ENCODE data around the gene TLE1. TPM values are rescaled to one million over a fixed set of nuclear protein-coding genes. Genes with fewer than 3 reads are reported as not detected.
A peak's percentile ranks its signal among the peaks of the same experiment; 100 is the strongest.

Gene TLE1
- total RNA-seq, 1 donor from 2014 or later, result 42.5 TPM

DNA sequence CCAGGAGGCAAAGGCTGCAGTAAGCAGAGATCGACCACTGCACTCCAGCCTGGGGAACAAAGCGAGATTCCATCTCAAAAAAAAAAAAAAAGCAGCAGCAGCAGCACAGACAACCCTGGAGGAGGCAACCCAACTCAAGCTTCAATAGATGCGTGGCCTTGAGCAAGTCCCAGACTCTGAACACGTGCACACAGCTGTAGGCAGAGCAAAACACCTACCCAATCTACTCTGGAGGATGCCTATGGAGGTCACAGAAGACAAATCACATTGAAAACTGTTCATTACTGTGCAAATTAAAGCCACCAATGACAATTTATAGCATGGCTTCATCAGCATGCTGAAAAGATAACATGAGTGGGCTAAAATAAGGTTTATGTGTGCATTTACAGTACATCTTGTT is 7.2 kb downstream of the TLE1 start:
- Mint-ChIP-seq H3K9me3 (no peaks in the 10 kb centered on the region), H3K36me3 (ENCODE audit: low read depth) (peaks cover 20% of the 10 kb centered on the region), H3K27me3 (ENCODE audit: low read depth) (peaks cover 5% of the 10 kb centered on the region), H3K4me3 (peak overlapping the region; percentile 37), H3K4me1 (peaks cover 22% of the 10 kb centered on the region), H3K27ac (ENCODE audit: unreplicated experiment) (no peak overlapping the region)
- TF ChIP-seq, protein P1, sequence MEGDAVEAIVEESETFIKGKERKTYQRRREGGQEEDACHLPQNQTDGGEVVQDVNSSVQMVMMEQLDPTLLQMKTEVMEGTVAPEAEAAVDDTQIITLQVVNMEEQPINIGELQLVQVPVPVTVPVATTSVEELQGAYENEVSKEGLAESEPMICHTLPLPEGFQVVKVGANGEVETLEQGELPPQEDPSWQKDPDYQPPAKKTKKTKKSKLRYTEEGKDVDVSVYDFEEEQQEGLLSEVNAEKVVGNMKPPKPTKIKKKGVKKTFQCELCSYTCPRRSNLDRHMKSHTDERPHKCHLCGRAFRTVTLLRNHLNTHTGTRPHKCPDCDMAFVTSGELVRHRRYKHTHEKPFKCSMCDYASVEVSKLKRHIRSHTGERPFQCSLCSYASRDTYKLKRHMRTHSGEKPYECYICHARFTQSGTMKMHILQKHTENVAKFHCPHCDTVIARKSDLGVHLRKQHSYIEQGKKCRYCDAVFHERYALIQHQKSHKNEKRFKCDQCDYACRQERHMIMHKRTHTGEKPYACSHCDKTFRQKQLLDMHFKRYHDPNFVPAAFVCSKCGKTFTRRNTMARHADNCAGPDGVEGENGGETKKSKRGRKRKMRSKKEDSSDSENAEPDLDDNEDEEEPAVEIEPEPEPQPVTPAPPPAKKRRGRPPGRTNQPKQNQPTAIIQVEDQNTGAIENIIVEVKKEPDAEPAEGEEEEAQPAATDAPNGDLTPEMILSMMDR (conservative IDR thresholded peaks at IDR 0.05), result no peak
- no peak for DNase-seq (ENCODE audit: low read depth, low spot score)

DNA sequence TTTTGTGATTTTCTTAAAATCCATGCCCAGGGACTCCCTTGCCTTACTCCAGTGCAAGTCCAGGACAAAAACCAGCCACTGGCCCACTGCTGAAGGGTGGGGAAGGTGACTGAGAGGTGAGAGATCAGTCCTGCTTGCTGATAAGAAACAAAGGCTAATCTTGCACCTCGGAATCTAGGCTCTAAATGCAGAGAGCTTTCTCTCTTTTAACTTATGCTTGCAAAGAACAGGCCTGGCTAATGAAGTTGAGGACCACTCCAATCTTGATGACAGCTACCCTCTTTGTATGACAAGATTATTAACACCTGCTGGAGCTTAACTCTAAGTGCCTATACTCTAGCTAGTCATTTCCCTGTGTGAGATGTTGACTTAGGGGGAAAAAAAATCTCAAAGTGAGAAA is 8.8 kb downstream of the TLE1 start:
- peaks cover 30% of the 10 kb centered on the region for H3K4me1 Mint-ChIP-seq
- H3K36me3 Mint-ChIP-seq (ENCODE audit: low read depth), result peaks cover 29% of the 10 kb centered on the region
- H3K9me3 Mint-ChIP-seq, result no peaks in the 10 kb centered on the region
- peak overlapping the region; percentile 22 for H3K4me3 Mint-ChIP-seq
- peaks cover 5% of the 10 kb centered on the region for H3K27me3 Mint-ChIP-seq (ENCODE audit: low read depth)
- no peak overlapping the region for H3K27ac Mint-ChIP-seq (ENCODE audit: unreplicated experiment)
- DNase-seq (ENCODE audit: low read depth, low spot score), result no peak
- TF ChIP-seq, protein P1 (conservative IDR thresholded peaks at IDR 0.05), result no peak

DNA sequence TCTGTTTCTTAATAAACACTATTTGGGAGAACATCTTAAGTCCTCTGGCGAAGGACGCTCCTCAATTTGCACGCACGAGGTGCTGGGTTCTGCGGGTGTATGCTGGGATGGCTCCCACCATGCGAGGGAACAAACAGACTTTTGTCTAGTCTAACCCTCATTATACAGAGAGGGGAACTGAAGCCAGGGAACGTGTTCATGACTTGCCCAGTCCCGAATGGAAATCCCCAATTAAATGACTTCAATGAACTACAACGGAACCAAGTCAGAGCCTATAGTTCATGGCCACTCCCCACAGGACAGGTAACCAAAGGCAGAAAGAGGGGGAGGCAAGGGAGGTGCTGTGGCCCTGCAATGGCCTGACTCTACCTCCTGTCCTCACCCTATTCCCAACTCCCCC is 9.3 kb downstream of the TLE1 start:
- TF ChIP-seq, protein P1 (conservative IDR thresholded peaks at IDR 0.05), result no peak
- Mint-ChIP-seq H3K27ac (ENCODE audit: unreplicated experiment) (no peak overlapping the region), H3K36me3 (ENCODE audit: low read depth) (peaks cover 32% of the 10 kb centered on the region), H3K9me3 (no peaks in the 10 kb centered on the region), H3K27me3 (ENCODE audit: low read depth) (peaks cover 5% of the 10 kb centered on the region), H3K4me1 (peaks cover 35% of the 10 kb centered on the region), H3K4me3 (peak overlapping the region; percentile 22)
- no peak for DNase-seq (ENCODE audit: low read depth, low spot score)

GRCh38 chr9:81678088-81678487 is 11.3 kb downstream of the TLE1 start:
- peaks cover 5% of the 10 kb centered on the region for H3K27me3 Mint-ChIP-seq (ENCODE audit: low read depth)
- H3K4me1 Mint-ChIP-seq, result peaks cover 47% of the 10 kb centered on the region
- peaks cover 42% of the 10 kb centered on the region for H3K36me3 Mint-ChIP-seq (ENCODE audit: low read depth)
- no peaks in the 10 kb centered on the region for H3K9me3 Mint-ChIP-seq
- H3K27ac Mint-ChIP-seq (ENCODE audit: unreplicated experiment), result no peak overlapping the region
- H3K4me3 Mint-ChIP-seq, result no peak overlapping the region
- TF ChIP-seq, protein P1 (conservative IDR thresholded peaks at IDR 0.05), result no peak
- DNase-seq (ENCODE audit: low read depth, low spot score), result no peak

DNA sequence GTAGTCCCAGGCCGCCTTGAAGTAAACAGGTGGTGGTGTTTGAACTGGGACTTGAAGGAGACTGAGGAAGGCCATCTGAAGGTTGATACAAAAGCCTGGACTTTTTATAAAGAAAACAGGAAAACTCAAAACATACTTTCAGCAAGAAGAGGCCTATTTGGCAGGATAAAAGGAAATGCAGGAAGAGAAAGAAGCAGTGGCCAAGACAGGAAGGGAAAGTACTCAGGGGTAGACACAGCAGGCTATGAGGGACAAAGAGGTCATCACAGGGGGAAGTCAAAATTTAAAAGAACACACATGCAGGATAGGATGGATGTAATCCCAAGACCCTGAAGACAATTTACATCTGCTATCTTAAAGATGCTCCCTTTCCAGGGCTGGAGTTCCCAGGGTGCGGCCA is 13.0 kb downstream of the TLE1 start:
- Mint-ChIP-seq H3K4me3 (no peak overlapping the region), H3K4me1 (peaks cover 48% of the 10 kb centered on the region), H3K27me3 (ENCODE audit: low read depth) (no peaks in the 10 kb centered on the region), H3K27ac (ENCODE audit: unreplicated experiment) (peak overlapping the region; percentile 9), H3K9me3 (no peaks in the 10 kb centered on the region), H3K36me3 (ENCODE audit: low read depth) (peaks cover 45% of the 10 kb centered on the region)
- DNase-seq (ENCODE audit: low read depth, low spot score), result no peak
- TF ChIP-seq, protein P1 (conservative IDR thresholded peaks at IDR 0.05), result no peak

GRCh38 chr9:81673310-81673709 is 16.0 kb downstream of the TLE1 start:
- H3K9me3 Mint-ChIP-seq, result no peaks in the 10 kb centered on the region
- peaks cover 48% of the 10 kb centered on the region for H3K4me1 Mint-ChIP-seq
- H3K36me3 Mint-ChIP-seq (ENCODE audit: low read depth), result peaks cover 39% of the 10 kb centered on the region
- TF ChIP-seq, protein P1 (conservative IDR thresholded peaks at IDR 0.05), result no peak
- no peak overlapping the region for H3K27ac Mint-ChIP-seq (ENCODE audit: unreplicated experiment)
- DNase-seq (ENCODE audit: low read depth, low spot score), result no peak
- H3K27me3 Mint-ChIP-seq (ENCODE audit: low read depth), result no peaks in the 10 kb centered on the region
- H3K4me3 Mint-ChIP-seq, result no peak overlapping the region

Data from neural crest cell (in vitro differentiated cells).